ENCODE measurements around the gene METTL4.
A peak's percentile ranks its signal among the peaks of the same experiment; 100 is the strongest.

Gene METTL4

GRCh38 chr18:2571200-2572170 is at the start of gene METTL4, which contains the start of gene NDC80:
METTL4 (minus strand) TSS chr18:2571505; CDS start chr18:2567216, 4,289 bp downstream.
NDC80 (plus strand) TSS chr18:2571557; CDS start chr18:2572986, 1,429 bp downstream.
- DNase-seq (ENCODE audit: low read depth in 3 of 3, low spot score in 1 of 3), result peak; percentile 45 to 71 (median 65)

GRCh38 chr18:2618009-2618408 is 46.7 kb upstream of the METTL4 start:
- DNase-seq (ENCODE audit: low read depth in 3 of 3, low spot score in 1 of 3), result no peak

GRCh38 chr18:2617401-2617998 is 46.2 kb upstream of the METTL4 start:
- DNase-seq (ENCODE audit: low read depth in 3 of 3, low spot score in 1 of 3), result no peak

GRCh38 chr18:2612996-2613395 is 41.7 kb upstream of the METTL4 start:
- DNase-seq (ENCODE audit: low read depth in 3 of 3, low spot score in 1 of 3), result no peak

- no peak for DNase-seq (ENCODE audit: low read depth in 3 of 3, low spot score in 1 of 3)
Observed at GRCh38 chr18:2610549-2610948, 39.2 kb upstream of the METTL4 start.

- no peak for DNase-seq (ENCODE audit: low read depth in 3 of 3, low spot score in 1 of 3)
Observed at GRCh38 chr18:2609604-2610003, 38.3 kb upstream of the METTL4 start.

- DNase-seq (ENCODE audit: low read depth in 3 of 3, low spot score in 1 of 3), result no peak
Observed at GRCh38 chr18:2606335-2606734, 35.0 kb upstream of the METTL4 start.

- DNase-seq (ENCODE audit: low read depth in 3 of 3, low spot score in 1 of 3), result no peak
Observed at GRCh38 chr18:2602844-2603243, 31.5 kb upstream of the METTL4 start.

- no peak for DNase-seq (ENCODE audit: low read depth in 3 of 3, low spot score in 1 of 3)
Observed at GRCh38 chr18:2597639-2598038, 26.3 kb upstream of the METTL4 start.

GRCh38 chr18:2590303-2590702 is 19.0 kb upstream of the METTL4 start:
- no peak for DNase-seq (ENCODE audit: low read depth in 3 of 3, low spot score in 1 of 3)

- no peak for DNase-seq (ENCODE audit: low read depth in 3 of 3, low spot score in 1 of 3)
Observed at GRCh38 chr18:2589345-2590068, 18.2 kb upstream of the METTL4 start.

GRCh38 chr18:2588666-2589344 is 17.5 kb upstream of the METTL4 start:
- DNase-seq (ENCODE audit: low read depth in 3 of 3, low spot score in 1 of 3), result no peak

- DNase-seq (ENCODE audit: low read depth in 3 of 3, low spot score in 1 of 3), result no peak
Observed at GRCh38 chr18:2587788-2588187, 16.5 kb upstream of the METTL4 start.

GRCh38 chr18:2573408-2573807 is 2.1 kb upstream of the METTL4 start:
- DNase-seq (ENCODE audit: low read depth in 3 of 3, low spot score in 1 of 3), result no peak

GRCh38 chr18:2572892-2573291 is 1.6 kb upstream of the METTL4 start:
- no peak for DNase-seq (ENCODE audit: low read depth in 3 of 3, low spot score in 1 of 3)

GRCh38 chr18:2572171-2572569 is 865 bp upstream of the METTL4 start:
- no peak for DNase-seq (ENCODE audit: low read depth in 3 of 3, low spot score in 1 of 3)

GRCh38 chr18:2570772-2571199 is 519 bp downstream of the METTL4 start:
- peak in 1 of 3 donors; percentile 28 for DNase-seq (ENCODE audit: low read depth in 3 of 3, low spot score in 1 of 3)

- no peak for DNase-seq (ENCODE audit: low read depth in 3 of 3, low spot score in 1 of 3)
Observed at GRCh38 chr18:2569338-2570207, 1.7 kb downstream of the METTL4 start.

- no peak for DNase-seq (ENCODE audit: low read depth in 3 of 3, low spot score in 1 of 3)
Observed at GRCh38 chr18:2568605-2569004, 2.7 kb downstream of the METTL4 start.

- DNase-seq (ENCODE audit: low read depth in 3 of 3, low spot score in 1 of 3), result no peak
Observed at GRCh38 chr18:2568129-2568528, 3.2 kb downstream of the METTL4 start.

All from stimulated activated CD4-positive, alpha-beta T cell treated with anti-CD3 and anti-CD28 coated beads, TNF-alpha, amount 100 ng/mL, for 1 hour (primary cell).